SK-N-SH (cell line): Measurements from ENCODE around the gene PTPRK.

ENCODE experiments used
- EP300 ChIP-seq, 2 experiments: IDR thresholded peaks; 2 replicates each; pipeline versions ENCODE4 v1.4.0 to v1.6.1; 2012; ENCODE audit warnings: borderline replicate concordance in 1 of 2, low read depth in 1 of 2, low read length in 1 of 2
- GATA2 ChIP-seq: sonication (generic); formaldehyde crosslinking; IDR thresholded peaks from 2 replicates; pipeline ENCODE4 v1.5.0; 2020; ENCODE audit warnings: mild to moderate bottlenecking, missing genetic modification reagents
- POLR2AphosphoS5 ChIP-seq: IDR thresholded peaks from 2 replicates; pipeline ENCODE4 v1.6.1; 2012; ENCODE audit warnings: low read depth, low read length
- SIN3A ChIP-seq: IDR thresholded peaks from 2 replicates; pipeline ENCODE4 v1.6.1; 2012; ENCODE audit warnings: low read depth, mild to moderate bottlenecking, low read length, moderate library complexity, borderline replicate concordance
- TCF12 ChIP-seq: IDR thresholded peaks from 2 replicates; pipeline ENCODE4 v1.4.0; 2012
- TF ChIP-seq, protein P1 (sequence below): fragments of 200-600 bp; sonication (generic); IDR thresholded peaks from 2 replicates; pipeline ENCODE4 v1.6.1; 2017; ENCODE audit warnings: antibody characterized with exemption, mild to moderate bottlenecking, moderate library complexity

GRCh38 chr6:128202169-128202765 lies 318.1 kb downstream of the PTPRK start:
- TF ChIP-seq, protein P1, sequence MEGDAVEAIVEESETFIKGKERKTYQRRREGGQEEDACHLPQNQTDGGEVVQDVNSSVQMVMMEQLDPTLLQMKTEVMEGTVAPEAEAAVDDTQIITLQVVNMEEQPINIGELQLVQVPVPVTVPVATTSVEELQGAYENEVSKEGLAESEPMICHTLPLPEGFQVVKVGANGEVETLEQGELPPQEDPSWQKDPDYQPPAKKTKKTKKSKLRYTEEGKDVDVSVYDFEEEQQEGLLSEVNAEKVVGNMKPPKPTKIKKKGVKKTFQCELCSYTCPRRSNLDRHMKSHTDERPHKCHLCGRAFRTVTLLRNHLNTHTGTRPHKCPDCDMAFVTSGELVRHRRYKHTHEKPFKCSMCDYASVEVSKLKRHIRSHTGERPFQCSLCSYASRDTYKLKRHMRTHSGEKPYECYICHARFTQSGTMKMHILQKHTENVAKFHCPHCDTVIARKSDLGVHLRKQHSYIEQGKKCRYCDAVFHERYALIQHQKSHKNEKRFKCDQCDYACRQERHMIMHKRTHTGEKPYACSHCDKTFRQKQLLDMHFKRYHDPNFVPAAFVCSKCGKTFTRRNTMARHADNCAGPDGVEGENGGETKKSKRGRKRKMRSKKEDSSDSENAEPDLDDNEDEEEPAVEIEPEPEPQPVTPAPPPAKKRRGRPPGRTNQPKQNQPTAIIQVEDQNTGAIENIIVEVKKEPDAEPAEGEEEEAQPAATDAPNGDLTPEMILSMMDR, result no peak
- TF ChIP-seq EP300 (IDR thresholded peaks at IDR 0.05; ENCODE audit: borderline replicate concordance in 1 of 2, low read depth in 1 of 2, low read length in 1 of 2) (no peak), SIN3A (no peak), POLR2AphosphoS5 (no peak), GATA2 (no peak), TCF12 (no peak)
